ENCODE results near the gene HSP90AB1. TPM values are rescaled to one million over a fixed set of nuclear protein-coding genes. Genes with fewer than 3 reads are reported as not detected.

The HSP90AB1 gene
- polyA plus RNA-seq, 1 of the 3 experiments (the other 2 are of a cell fraction): 843 TPM

DNA sequence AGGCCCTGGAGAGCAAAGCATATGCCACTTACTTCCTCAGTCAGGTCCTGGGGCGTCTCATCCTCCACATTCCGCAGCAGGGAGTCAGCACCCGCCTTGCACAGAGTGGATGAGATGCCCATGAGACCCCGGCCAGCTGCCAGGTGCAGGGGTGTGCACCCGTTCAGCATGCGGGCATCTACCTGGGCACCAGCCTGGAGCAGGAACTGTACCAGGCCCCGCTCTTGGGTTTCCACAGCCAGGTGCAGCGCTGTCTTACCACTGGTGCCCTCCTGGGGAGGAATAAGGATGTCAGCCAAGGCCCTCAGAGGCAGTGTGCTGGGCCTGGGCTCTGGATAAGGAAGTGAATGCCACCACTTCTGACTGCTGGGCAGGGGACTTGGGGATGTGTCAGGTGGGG is 13.1 kb downstream of the HSP90AB1 start:
- H3K9me2 ChIP-seq: no peaks in the 10 kb centered on the region
- 100% methylated on average over 3 of the region's 8 CpGs for WGBS (ENCODE audit: low lambda C conversion rate)
- peaks cover 0 to 18% of the 10 kb centered on the region in 2 experiments for H3K36me3 ChIP-seq (replicated peaks in 1 of 2; ENCODE audit: control insufficient read depth in 1 of 2, insufficient read depth in 2 of 2, low read length in 1 of 2)
- H3F3A ChIP-seq (replicated peaks; ENCODE audit: insufficient read depth): peaks cover 15% of the 10 kb centered on the region
- no peak overlapping the region for H3K27ac ChIP-seq (ENCODE audit: low read depth in 2 of 2, low read length in 1 of 2)
- H3K4me3 ChIP-seq (ENCODE audit: low read depth in 2 of 2, low read length in 1 of 2): no peak overlapping the region
- no peak overlapping the region for H3K4me2 ChIP-seq
- H3K4me1 ChIP-seq (ENCODE audit: control insufficient read depth in 1 of 2, insufficient read depth in 2 of 2, low read depth in 1 of 2, low read length in 1 of 2): peaks cover 13 to 47% of the 10 kb centered on the region in 2 experiments; a peak in 2 of 4 replicates
- H3K27me3 ChIP-seq (ENCODE audit: insufficient read depth): no peaks in the 10 kb centered on the region
- ChIA-PET CTCF (interaction anchor here (1.0 to 1.2 kb wide), 2 partner anchors 78 to 88 kb away, joined by 3 read pairs; no protein-coding TSS in a partner anchor), POLR2A (interaction anchor here (0.5 kb wide), 1 partner anchor 38 kb away, joined by 3 read pairs; no protein-coding TSS in a partner anchor)
- H4K20me1 ChIP-seq (ENCODE audit: insufficient read depth): peaks cover 17% of the 10 kb centered on the region
- DNase-seq: no peak
- H3K9me3 ChIP-seq: no peaks in the 10 kb centered on the region
- TF ChIP-seq RFX5 (IDR thresholded peaks at IDR 0.05; ENCODE audit: low read length): no peak
- no peak for TF ChIP-seq YY1 (IDR thresholded peaks at IDR 0.05; ENCODE audit: low read depth)
- no peak for TF ChIP-seq ELF1 (IDR thresholded peaks at IDR 0.05)
- no peak for TF ChIP-seq RXRA (IDR thresholded peaks at IDR 0.05; ENCODE audit: borderline replicate concordance, low read depth)
- TF ChIP-seq, protein P1, sequence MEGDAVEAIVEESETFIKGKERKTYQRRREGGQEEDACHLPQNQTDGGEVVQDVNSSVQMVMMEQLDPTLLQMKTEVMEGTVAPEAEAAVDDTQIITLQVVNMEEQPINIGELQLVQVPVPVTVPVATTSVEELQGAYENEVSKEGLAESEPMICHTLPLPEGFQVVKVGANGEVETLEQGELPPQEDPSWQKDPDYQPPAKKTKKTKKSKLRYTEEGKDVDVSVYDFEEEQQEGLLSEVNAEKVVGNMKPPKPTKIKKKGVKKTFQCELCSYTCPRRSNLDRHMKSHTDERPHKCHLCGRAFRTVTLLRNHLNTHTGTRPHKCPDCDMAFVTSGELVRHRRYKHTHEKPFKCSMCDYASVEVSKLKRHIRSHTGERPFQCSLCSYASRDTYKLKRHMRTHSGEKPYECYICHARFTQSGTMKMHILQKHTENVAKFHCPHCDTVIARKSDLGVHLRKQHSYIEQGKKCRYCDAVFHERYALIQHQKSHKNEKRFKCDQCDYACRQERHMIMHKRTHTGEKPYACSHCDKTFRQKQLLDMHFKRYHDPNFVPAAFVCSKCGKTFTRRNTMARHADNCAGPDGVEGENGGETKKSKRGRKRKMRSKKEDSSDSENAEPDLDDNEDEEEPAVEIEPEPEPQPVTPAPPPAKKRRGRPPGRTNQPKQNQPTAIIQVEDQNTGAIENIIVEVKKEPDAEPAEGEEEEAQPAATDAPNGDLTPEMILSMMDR (IDR thresholded peaks at IDR 0.05): no peak
- TF ChIP-seq EP300 (IDR thresholded peaks at IDR 0.05; ENCODE audit: borderline replicate concordance in 1 of 2, low read depth in 1 of 2, low read length in 1 of 2): no peak
- no peak for TF ChIP-seq EZH2phosphoT487 (IDR thresholded peaks at IDR 0.05; ENCODE audit: borderline replicate concordance, low read depth)
- TF ChIP-seq, protein P2, sequence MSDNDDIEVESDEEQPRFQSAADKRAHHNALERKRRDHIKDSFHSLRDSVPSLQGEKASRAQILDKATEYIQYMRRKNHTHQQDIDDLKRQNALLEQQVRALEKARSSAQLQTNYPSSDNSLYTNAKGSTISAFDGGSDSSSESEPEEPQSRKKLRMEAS (IDR thresholded peaks at IDR 0.05; ENCODE audit: low read depth): no peak
- TF ChIP-seq RAD21 (IDR thresholded peaks at IDR 0.05; ENCODE audit: low read length): no peak
- no peak for TF ChIP-seq POLR2AphosphoS5 (IDR thresholded peaks at IDR 0.05; ENCODE audit: low read depth, low read length)
- TF ChIP-seq, protein P3, sequence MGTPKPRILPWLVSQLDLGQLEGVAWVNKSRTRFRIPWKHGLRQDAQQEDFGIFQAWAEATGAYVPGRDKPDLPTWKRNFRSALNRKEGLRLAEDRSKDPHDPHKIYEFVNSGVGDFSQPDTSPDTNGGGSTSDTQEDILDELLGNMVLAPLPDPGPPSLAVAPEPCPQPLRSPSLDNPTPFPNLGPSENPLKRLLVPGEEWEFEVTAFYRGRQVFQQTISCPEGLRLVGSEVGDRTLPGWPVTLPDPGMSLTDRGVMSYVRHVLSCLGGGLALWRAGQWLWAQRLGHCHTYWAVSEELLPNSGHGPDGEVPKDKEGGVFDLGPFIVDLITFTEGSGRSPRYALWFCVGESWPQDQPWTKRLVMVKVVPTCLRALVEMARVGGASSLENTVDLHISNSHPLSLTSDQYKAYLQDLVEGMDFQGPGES (IDR thresholded peaks at IDR 0.05; ENCODE audit: low read depth, low read length): no peak
- TF ChIP-seq TCF12 (IDR thresholded peaks at IDR 0.05): no peak
- no peak overlapping the region for H2AFZ ChIP-seq (ENCODE audit: low read depth)
- peaks cover 38% of the 10 kb centered on the region for H3K79me2 ChIP-seq (ENCODE audit: insufficient read depth)
- H3K9ac ChIP-seq: no peak overlapping the region

DNA sequence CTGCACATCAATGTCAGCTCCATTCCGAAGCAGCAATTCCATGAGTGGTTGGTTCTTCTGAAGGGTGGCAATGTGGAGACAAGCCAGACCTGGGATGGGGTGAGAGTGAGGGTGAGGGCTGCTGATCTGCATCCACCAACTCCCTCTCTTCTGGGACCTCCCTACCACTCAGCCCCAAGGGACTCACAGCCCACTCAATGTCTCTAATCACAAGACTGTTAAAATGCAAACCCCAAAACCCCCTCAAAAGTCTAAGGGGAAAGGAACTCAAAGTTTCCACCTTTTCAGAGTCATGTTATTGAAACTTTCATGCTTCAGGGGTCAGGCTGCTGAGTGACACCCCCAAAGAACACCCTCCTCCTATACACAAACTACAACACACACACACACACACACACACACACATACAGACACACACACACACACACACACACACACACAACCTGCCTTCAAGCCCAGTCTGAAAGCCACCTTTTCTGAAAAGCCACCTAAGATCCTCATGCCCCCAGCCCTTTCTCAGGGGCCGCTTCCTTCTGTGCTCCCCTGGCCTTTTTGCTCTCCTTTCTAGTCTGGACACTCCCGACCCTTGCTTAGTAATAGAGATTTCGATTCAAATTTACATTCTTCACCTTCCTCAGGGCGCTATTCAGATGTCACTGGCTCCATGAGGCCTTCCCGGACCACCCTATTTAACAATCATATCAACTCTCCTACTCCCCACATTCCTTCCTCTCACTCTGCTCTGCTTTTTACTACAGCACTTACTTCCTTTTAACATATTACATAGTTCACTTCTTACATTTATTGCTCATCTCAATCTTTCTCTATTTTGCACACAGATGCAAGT is 13.8 kb downstream of the HSP90AB1 start:
- H3K4me2 ChIP-seq: no peak overlapping the region
- H3K4me1 ChIP-seq (ENCODE audit: control insufficient read depth in 1 of 2, insufficient read depth in 2 of 2, low read depth in 1 of 2, low read length in 1 of 2): peaks cover 13 to 42% of the 10 kb centered on the region in 2 experiments; a peak in 2 of 4 replicates
- H3K9me3 ChIP-seq: no peaks in the 10 kb centered on the region
- H3F3A ChIP-seq (replicated peaks; ENCODE audit: insufficient read depth): peaks cover 10% of the 10 kb centered on the region
- H3K27me3 ChIP-seq (ENCODE audit: insufficient read depth): no peaks in the 10 kb centered on the region
- ChIA-PET POLR2A (no interaction called here), CTCF (interaction anchor here (1.0 to 1.3 kb wide), 4 partner anchors 7 to 88 kb away, joined by 3 to 4 read pairs (median 4); no protein-coding TSS in a partner anchor)
- no peak overlapping the region for H3K9ac ChIP-seq
- peaks cover 10% of the 10 kb centered on the region for H4K20me1 ChIP-seq (ENCODE audit: insufficient read depth)
- 90% methylated on average over 6 of the region's 6 CpGs for WGBS (ENCODE audit: low lambda C conversion rate)
- H3K4me3 ChIP-seq (ENCODE audit: low read depth in 2 of 2, low read length in 1 of 2): no peak overlapping the region
- H3K9me2 ChIP-seq: no peaks in the 10 kb centered on the region
- no peak overlapping the region for H3K27ac ChIP-seq (ENCODE audit: low read depth in 2 of 2, low read length in 1 of 2)
- H2AFZ ChIP-seq (ENCODE audit: low read depth): no peak overlapping the region
- peaks cover 0 to 12% of the 10 kb centered on the region in 2 experiments for H3K36me3 ChIP-seq (replicated peaks in 1 of 2; ENCODE audit: control insufficient read depth in 1 of 2, insufficient read depth in 2 of 2, low read length in 1 of 2)
- peaks cover 36% of the 10 kb centered on the region for H3K79me2 ChIP-seq (ENCODE audit: insufficient read depth)
- no peak for DNase-seq
- TF ChIP-seq, protein P4, sequence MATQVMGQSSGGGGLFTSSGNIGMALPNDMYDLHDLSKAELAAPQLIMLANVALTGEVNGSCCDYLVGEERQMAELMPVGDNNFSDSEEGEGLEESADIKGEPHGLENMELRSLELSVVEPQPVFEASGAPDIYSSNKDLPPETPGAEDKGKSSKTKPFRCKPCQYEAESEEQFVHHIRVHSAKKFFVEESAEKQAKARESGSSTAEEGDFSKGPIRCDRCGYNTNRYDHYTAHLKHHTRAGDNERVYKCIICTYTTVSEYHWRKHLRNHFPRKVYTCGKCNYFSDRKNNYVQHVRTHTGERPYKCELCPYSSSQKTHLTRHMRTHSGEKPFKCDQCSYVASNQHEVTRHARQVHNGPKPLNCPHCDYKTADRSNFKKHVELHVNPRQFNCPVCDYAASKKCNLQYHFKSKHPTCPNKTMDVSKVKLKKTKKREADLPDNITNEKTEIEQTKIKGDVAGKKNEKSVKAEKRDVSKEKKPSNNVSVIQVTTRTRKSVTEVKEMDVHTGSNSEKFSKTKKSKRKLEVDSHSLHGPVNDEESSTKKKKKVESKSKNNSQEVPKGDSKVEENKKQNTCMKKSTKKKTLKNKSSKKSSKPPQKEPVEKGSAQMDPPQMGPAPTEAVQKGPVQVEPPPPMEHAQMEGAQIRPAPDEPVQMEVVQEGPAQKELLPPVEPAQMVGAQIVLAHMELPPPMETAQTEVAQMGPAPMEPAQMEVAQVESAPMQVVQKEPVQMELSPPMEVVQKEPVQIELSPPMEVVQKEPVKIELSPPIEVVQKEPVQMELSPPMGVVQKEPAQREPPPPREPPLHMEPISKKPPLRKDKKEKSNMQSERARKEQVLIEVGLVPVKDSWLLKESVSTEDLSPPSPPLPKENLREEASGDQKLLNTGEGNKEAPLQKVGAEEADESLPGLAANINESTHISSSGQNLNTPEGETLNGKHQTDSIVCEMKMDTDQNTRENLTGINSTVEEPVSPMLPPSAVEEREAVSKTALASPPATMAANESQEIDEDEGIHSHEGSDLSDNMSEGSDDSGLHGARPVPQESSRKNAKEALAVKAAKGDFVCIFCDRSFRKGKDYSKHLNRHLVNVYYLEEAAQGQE (IDR thresholded peaks at IDR 0.05; ENCODE audit: low read depth, low read length): no peak
- TF ChIP-seq CHD2 (IDR thresholded peaks at IDR 0.05; ENCODE audit: low read length, partially characterized antibody): no peak
- TF ChIP-seq, protein P5, sequence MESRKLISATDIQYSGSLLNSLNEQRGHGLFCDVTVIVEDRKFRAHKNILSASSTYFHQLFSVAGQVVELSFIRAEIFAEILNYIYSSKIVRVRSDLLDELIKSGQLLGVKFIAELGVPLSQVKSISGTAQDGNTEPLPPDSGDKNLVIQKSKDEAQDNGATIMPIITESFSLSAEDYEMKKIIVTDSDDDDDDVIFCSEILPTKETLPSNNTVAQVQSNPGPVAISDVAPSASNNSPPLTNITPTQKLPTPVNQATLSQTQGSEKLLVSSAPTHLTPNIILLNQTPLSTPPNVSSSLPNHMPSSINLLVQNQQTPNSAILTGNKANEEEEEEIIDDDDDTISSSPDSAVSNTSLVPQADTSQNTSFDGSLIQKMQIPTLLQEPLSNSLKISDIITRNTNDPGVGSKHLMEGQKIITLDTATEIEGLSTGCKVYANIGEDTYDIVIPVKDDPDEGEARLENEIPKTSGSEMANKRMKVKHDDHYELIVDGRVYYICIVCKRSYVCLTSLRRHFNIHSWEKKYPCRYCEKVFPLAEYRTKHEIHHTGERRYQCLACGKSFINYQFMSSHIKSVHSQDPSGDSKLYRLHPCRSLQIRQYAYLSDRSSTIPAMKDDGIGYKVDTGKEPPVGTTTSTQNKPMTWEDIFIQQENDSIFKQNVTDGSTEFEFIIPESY (IDR thresholded peaks at IDR 0.05; ENCODE audit: borderline replicate concordance, low read depth): no peak
- TF ChIP-seq YY1 (IDR thresholded peaks at IDR 0.05; ENCODE audit: low read depth): no peak
- no peak for TF ChIP-seq FOSL2 (IDR thresholded peaks at IDR 0.05; ENCODE audit: borderline replicate concordance, low read depth)

Data from SK-N-SH (cell line).